Liver (tissue), 3 donors: ENCODE results near the gene EBF4.

Experiments
- TF ChIP-seq, protein P1 (sequence below): IDR thresholded peaks from 2 replicates; pipeline ENCODE4 v1.6.1; 2016; ENCODE audit warnings: antibody characterized with exemption
- TF ChIP-seq, protein P2 (sequence below): fragments of 150-350 bp; IDR thresholded peaks from 2 replicates; pipeline ENCODE4 v1.5.1; 2017; ENCODE audit warnings: improper control_type of control experiment, low read depth, low read length; ENCODE audit not compliant: missing input control
- TF ChIP-seq, protein P3 (sequence below): IDR thresholded peaks from 2 replicates; pipeline ENCODE4 v1.6.1; 2016; ENCODE audit warnings: antibody characterized with exemption
- donor health status: healthy.
- donor health status: healthy.

GRCh38 chr20:2745936-2746635, 53.5 kb downstream of the EBF4 start:
- TF ChIP-seq, protein P1, sequence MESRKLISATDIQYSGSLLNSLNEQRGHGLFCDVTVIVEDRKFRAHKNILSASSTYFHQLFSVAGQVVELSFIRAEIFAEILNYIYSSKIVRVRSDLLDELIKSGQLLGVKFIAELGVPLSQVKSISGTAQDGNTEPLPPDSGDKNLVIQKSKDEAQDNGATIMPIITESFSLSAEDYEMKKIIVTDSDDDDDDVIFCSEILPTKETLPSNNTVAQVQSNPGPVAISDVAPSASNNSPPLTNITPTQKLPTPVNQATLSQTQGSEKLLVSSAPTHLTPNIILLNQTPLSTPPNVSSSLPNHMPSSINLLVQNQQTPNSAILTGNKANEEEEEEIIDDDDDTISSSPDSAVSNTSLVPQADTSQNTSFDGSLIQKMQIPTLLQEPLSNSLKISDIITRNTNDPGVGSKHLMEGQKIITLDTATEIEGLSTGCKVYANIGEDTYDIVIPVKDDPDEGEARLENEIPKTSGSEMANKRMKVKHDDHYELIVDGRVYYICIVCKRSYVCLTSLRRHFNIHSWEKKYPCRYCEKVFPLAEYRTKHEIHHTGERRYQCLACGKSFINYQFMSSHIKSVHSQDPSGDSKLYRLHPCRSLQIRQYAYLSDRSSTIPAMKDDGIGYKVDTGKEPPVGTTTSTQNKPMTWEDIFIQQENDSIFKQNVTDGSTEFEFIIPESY: no peak
- TF ChIP-seq, protein P2, sequence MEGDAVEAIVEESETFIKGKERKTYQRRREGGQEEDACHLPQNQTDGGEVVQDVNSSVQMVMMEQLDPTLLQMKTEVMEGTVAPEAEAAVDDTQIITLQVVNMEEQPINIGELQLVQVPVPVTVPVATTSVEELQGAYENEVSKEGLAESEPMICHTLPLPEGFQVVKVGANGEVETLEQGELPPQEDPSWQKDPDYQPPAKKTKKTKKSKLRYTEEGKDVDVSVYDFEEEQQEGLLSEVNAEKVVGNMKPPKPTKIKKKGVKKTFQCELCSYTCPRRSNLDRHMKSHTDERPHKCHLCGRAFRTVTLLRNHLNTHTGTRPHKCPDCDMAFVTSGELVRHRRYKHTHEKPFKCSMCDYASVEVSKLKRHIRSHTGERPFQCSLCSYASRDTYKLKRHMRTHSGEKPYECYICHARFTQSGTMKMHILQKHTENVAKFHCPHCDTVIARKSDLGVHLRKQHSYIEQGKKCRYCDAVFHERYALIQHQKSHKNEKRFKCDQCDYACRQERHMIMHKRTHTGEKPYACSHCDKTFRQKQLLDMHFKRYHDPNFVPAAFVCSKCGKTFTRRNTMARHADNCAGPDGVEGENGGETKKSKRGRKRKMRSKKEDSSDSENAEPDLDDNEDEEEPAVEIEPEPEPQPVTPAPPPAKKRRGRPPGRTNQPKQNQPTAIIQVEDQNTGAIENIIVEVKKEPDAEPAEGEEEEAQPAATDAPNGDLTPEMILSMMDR: no peak
- TF ChIP-seq, protein P3, sequence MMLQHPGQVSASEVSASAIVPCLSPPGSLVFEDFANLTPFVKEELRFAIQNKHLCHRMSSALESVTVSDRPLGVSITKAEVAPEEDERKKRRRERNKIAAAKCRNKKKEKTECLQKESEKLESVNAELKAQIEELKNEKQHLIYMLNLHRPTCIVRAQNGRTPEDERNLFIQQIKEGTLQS: no peak
